ENCODE data around the gene SLC41A3.

GRCh38 chr3:126081618-126082361, 2.1 kb downstream of the SLC41A3 start:
- TF ChIP-seq CTCF (conservative IDR thresholded peaks at IDR 0.05) (peak; percentile 54), ZFX (IDR thresholded peaks at IDR 0.05) (no peak)

Data from C4-2B (cell line).